Endothelial cell (in vitro differentiated cells): ENCODE data around the gene GRHPR. TPM values are rescaled to one million over a fixed set of nuclear protein-coding genes. Genes with fewer than 3 reads are reported as not detected.

Experiments
- DNase-seq: peaks from one replicate; pipeline ENCODE4 v3.0.0; 2021; ENCODE audit warnings: low spot score
- H3K27ac Mint-ChIP-seq: one replicate; pipeline ENCODE4 v1.8.0; 2021; ENCODE audit warnings: mixed read lengths, inconsistent platforms; ENCODE audit not compliant: unreplicated experiment
- H3K27me3 Mint-ChIP-seq: one replicate; pipeline ENCODE4 v1.8.0; 2021; ENCODE audit warnings: mild to moderate bottlenecking, moderate library complexity, mixed read lengths, inconsistent platforms; ENCODE audit not compliant: unreplicated experiment
- H3K36me3 Mint-ChIP-seq: one replicate; pipeline ENCODE4 v1.8.0; 2021; ENCODE audit warnings: mild to moderate bottlenecking, low read depth, mixed read lengths, inconsistent platforms; ENCODE audit not compliant: unreplicated experiment
- H3K4me1 Mint-ChIP-seq: one replicate; pipeline ENCODE4 v1.8.0; 2021; ENCODE audit warnings: mild to moderate bottlenecking, mixed read lengths, inconsistent platforms; ENCODE audit not compliant: unreplicated experiment
- H3K4me3 Mint-ChIP-seq: one replicate; pipeline ENCODE4 v1.8.0; 2021; ENCODE audit warnings: mild to moderate bottlenecking, mixed read lengths, inconsistent platforms; ENCODE audit not compliant: unreplicated experiment
- H3K9me3 Mint-ChIP-seq: one replicate; pipeline ENCODE4 v1.8.0; 2021; ENCODE audit warnings: mixed read lengths, inconsistent platforms; ENCODE audit not compliant: unreplicated experiment
- total RNA-seq: library from RNA; stranded (reverse); fragmentation: NEBNext Ultra II Directional; extraction: Animal tissue kit (Norgen Biotek cat#: 25700); gene quantifications from one replicate; pipeline ENCODE4 v1.2.1, GENCODE V29; 2021; ENCODE audit not compliant: unreplicated experiment
- TF ChIP-seq, protein P1 (sequence below): fragments of 200-600 bp; sonication (generic); IDR thresholded peaks from one replicate; pipeline ENCODE4 v1.5.0; 2021; ENCODE audit warnings: antibody characterized with exemption; ENCODE audit not compliant: unreplicated experiment

GRHPR gene
- total RNA-seq, 1 donor from 2014 or later, result 81.5 TPM

DNA sequence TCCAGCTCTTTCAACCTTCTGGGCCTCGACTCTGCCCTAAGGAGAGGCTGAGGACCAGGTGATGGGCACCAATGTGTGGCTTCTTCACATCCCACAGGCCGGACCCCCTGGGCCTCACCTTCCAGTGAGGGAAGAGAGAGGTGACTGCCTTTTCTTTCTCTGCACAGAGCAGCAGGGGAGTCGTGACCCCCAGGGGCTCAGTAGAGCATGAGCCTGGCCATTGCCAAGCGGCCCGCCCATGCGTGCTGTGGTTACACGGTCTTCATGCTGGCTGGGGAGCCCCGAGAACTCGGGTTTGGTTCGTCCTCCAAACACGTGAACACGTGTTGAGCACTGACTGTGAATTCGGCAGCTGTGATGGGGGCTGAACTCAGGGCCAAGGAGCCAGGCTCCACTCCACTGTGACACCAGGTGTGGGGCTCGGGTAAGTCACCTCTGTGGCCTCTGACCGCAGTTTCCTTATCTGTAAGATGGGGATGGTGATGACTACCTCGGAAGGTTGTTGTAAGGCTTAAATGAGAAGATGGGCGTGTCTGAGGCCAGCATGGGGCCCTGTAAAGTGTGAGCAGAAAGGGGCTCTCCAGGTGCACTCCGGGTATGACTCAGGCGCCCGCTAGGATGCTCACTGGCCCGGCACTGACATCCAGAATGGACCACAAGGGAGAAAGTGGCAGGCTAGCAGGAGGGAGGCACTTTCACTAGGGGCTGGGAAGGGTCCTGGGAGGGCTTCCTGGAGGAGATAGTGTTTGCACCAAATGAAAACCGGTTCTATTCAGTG, 13.4 kb upstream of the GRHPR start:
- DNase-seq, result no peak
- Mint-ChIP-seq H3K4me3 (no peak overlapping the region), H3K27me3 (peaks cover 4% of the 10 kb centered on the region), H3K9me3 (no peaks in the 10 kb centered on the region), H3K27ac (no peak overlapping the region), H3K36me3 (no peaks in the 10 kb centered on the region), H3K4me1 (no peaks in the 10 kb centered on the region)
- TF ChIP-seq, protein P1, sequence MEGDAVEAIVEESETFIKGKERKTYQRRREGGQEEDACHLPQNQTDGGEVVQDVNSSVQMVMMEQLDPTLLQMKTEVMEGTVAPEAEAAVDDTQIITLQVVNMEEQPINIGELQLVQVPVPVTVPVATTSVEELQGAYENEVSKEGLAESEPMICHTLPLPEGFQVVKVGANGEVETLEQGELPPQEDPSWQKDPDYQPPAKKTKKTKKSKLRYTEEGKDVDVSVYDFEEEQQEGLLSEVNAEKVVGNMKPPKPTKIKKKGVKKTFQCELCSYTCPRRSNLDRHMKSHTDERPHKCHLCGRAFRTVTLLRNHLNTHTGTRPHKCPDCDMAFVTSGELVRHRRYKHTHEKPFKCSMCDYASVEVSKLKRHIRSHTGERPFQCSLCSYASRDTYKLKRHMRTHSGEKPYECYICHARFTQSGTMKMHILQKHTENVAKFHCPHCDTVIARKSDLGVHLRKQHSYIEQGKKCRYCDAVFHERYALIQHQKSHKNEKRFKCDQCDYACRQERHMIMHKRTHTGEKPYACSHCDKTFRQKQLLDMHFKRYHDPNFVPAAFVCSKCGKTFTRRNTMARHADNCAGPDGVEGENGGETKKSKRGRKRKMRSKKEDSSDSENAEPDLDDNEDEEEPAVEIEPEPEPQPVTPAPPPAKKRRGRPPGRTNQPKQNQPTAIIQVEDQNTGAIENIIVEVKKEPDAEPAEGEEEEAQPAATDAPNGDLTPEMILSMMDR, result no peak

DNA sequence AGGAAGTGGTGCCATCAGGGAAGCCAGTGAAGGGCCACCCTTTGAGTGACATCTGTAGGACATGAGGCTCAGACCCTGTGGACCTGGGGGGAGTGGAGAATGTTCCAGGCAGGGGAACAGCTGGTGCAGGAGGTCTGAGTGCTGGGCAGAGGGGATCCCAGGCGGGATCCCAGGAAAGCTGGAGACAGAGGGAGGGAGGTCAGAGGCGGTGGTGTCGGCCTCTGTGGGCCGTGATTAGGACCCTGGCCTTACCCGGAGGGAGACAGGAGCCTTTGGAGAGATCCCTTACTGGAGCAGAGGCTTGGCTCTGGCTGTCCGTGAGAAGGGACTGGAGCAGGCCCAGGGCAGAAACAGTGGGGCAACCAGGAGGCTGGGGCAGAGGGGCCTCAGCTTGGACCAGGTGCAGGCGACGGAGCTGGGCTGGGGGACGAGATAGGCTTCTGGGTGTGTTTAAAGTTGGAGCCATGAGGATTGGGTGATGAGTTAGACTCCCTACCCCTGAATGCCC, 12.1 kb upstream of the GRHPR start:
- Mint-ChIP-seq H3K4me3 (no peak overlapping the region), H3K4me1 (peaks cover 4% of the 10 kb centered on the region), H3K27ac (no peak overlapping the region), H3K36me3 (no peaks in the 10 kb centered on the region), H3K27me3 (peaks cover 4% of the 10 kb centered on the region), H3K9me3 (no peaks in the 10 kb centered on the region)
- no peak for DNase-seq
- TF ChIP-seq, protein P1, result no peak

DNA sequence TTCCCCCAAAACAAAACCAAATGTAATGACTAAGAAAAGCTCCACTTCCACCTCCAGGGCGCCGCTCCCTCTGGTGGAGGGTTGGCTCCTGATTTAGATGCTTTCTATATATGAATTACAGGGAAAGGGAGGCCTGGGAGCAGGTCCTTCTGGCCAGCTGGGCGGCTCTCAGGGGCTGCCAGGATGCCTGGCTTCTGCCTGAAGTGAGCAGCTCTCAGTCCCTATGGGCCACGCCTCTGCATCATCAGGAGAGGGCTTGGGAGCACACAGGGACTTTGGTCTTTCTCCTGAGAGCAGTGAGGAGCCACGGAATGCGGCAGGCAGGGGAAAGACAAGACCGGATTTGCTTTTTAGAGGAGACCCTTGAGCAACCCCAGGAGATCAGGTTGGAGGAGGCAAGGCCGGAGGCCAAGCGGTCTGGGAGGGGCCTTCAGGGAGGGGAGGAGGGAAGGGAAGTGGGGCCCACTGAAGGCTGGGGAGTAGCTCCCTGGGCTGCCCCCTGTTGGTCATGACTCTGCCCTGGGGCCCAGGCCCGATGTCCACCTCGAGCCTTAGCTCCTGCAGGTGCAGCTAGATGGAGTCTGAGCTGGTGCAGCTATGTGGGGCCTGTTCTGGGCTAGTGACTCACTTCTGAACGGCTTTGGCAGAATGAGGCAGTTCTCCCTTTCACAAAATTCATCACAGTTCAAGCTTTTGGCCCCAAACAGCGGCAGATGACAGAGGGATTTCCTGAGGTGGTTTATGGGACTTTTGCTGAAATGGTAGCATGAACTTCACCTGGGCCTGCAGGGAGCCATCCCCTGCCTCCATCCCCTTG, 11.3 kb upstream of the GRHPR start:
- Mint-ChIP-seq H3K27me3 (peaks cover 4% of the 10 kb centered on the region), H3K36me3 (no peaks in the 10 kb centered on the region), H3K27ac (no peak overlapping the region), H3K9me3 (no peaks in the 10 kb centered on the region), H3K4me1 (peaks cover 4% of the 10 kb centered on the region), H3K4me3 (no peak overlapping the region)
- TF ChIP-seq, protein P1, result peak; percentile 39
- DNase-seq, result peak; percentile 26

DNA sequence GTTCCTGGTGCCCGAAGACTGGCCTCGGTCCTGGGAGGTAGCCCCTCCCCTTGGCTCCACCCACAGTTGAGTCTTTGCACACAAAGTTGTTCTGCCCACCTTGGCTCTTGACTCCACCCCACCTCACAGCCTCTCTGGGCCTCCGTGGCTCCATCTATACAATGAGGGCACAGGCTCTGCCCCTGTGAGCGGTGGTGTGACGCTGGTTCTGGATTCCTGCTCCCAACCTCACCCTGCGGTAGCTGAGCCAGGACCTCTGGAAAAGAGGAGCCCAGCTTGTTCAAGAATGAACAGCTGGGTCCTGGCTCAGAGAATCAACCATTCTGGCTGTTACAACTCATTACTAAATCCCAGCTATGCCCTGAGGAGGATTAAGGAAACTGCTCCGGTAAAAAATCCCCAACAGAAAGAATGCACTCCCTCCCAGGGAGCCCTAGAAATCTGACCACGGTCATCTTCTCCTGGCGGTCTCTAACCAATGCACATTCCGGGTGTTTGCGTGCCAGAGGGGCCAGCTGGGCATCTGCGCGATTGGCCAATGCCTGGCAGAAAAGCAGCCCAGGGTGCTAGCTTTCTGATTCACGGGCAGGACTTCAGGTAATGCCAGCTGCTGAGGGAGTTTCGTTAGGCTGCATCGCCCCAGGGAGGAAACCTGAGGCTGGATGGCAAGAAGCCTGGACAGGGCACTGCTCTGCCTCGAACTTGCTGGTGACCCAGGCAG, 9.9 kb upstream of the GRHPR start:
- DNase-seq, result no peak
- H3K4me1 Mint-ChIP-seq, result peaks cover 4% of the 10 kb centered on the region
- no peaks in the 10 kb centered on the region for H3K9me3 Mint-ChIP-seq
- no peaks in the 10 kb centered on the region for H3K36me3 Mint-ChIP-seq
- H3K4me3 Mint-ChIP-seq, result no peak overlapping the region
- TF ChIP-seq, protein P1, result no peak
- H3K27ac Mint-ChIP-seq, result no peak overlapping the region
- H3K27me3 Mint-ChIP-seq, result peaks cover 4% of the 10 kb centered on the region
